ENCODE results near the gene U2AF1.
"Not testable (repeated sequence)": the region's sequence is repeated elsewhere in the genome, so short reads cannot be mapped to it uniquely, and the experiment has no call there.

U2AF1 gene

GRCh38 chr21:43089463-43089862 lies 17.9 kb downstream of the U2AF1 start:
- DNase-seq (ENCODE audit: low spot score); H3K4me3 ChIP-seq: not testable (repeated sequence)

GRCh38 chr21:43082587-43083300 lies 24.6 kb downstream of the U2AF1 start:
- H3K27ac ChIP-seq; H3K4me3 ChIP-seq; DNase-seq (ENCODE audit: low spot score): not testable (repeated sequence)

More at GRCh38 chr21:43089463-43089862, 17.9 kb downstream of the U2AF1 start:
- not testable (repeated sequence) for H3K27ac ChIP-seq

GRCh38 chr21:43076643-43077042 lies 30.7 kb downstream of the U2AF1 start:
- not testable (repeated sequence) for DNase-seq (ENCODE audit: low spot score); H3K4me3 ChIP-seq; H3K27ac ChIP-seq

- not testable (repeated sequence) for H3K4me3 ChIP-seq; DNase-seq (ENCODE audit: low spot score); H3K27ac ChIP-seq
Measured at GRCh38 chr21:43076023-43076637, 31.2 kb downstream of the U2AF1 start.

GRCh38 chr21:43075170-43076022 lies 32.0 kb downstream of the U2AF1 start, which contains the start of gene CBS:
CBS (minus strand) TSS chr21:43075835; CDS start chr21:43072193, 3,642 bp downstream.
- H3K4me3 ChIP-seq; H3K27ac ChIP-seq; DNase-seq (ENCODE audit: low spot score): not testable (repeated sequence)

GRCh38 chr21:43074401-43075169 lies 32.8 kb downstream of the U2AF1 start:
- DNase-seq (ENCODE audit: low spot score); H3K27ac ChIP-seq; H3K4me3 ChIP-seq: not testable (repeated sequence)

GRCh38 chr21:43072742-43073141 lies 34.6 kb downstream of the U2AF1 start:
- DNase-seq (ENCODE audit: low spot score); H3K4me3 ChIP-seq; H3K27ac ChIP-seq: not testable (repeated sequence)

- H3K4me3 ChIP-seq; H3K27ac ChIP-seq; DNase-seq (ENCODE audit: low spot score): not testable (repeated sequence)
Measured at GRCh38 chr21:43069682-43070081, 37.7 kb downstream of the U2AF1 start.

- not testable (repeated sequence) for H3K27ac ChIP-seq; H3K4me3 ChIP-seq; DNase-seq (ENCODE audit: low spot score)
Measured at GRCh38 chr21:43068065-43068464, 39.3 kb downstream of the U2AF1 start.

- not testable (repeated sequence) for H3K4me3 ChIP-seq; H3K27ac ChIP-seq; DNase-seq (ENCODE audit: low spot score)
Measured at GRCh38 chr21:43066690-43067089, 40.7 kb downstream of the U2AF1 start.

- DNase-seq (ENCODE audit: low spot score); H3K4me3 ChIP-seq; H3K27ac ChIP-seq: not testable (repeated sequence)
Measured at GRCh38 chr21:43065991-43066390, 41.4 kb downstream of the U2AF1 start.

GRCh38 chr21:43064265-43064917 lies 43.0 kb downstream of the U2AF1 start:
- not testable (repeated sequence) for DNase-seq (ENCODE audit: low spot score); H3K4me3 ChIP-seq; H3K27ac ChIP-seq

- not testable (repeated sequence) for DNase-seq (ENCODE audit: low spot score); H3K27ac ChIP-seq; H3K4me3 ChIP-seq
Measured at GRCh38 chr21:43062955-43063664, 44.3 kb downstream of the U2AF1 start.

- H3K27ac ChIP-seq; H3K4me3 ChIP-seq; DNase-seq (ENCODE audit: low spot score): not testable (repeated sequence)
Measured at GRCh38 chr21:43053112-43053511, 54.3 kb downstream of the U2AF1 start.

- DNase-seq (ENCODE audit: low spot score); H3K4me3 ChIP-seq: not testable (repeated sequence)
- peak overlapping the region in 1 of 2 donors; percentile 37 for H3K27ac ChIP-seq
Measured at GRCh38 chr21:43045876-43046821, 61.2 kb downstream of the U2AF1 start.

- H3K4me3 ChIP-seq; DNase-seq (ENCODE audit: low spot score); H3K27ac ChIP-seq: not testable (repeated sequence)
Measured at GRCh38 chr21:43045165-43045875, 62.0 kb downstream of the U2AF1 start.

Measured in coronary artery (tissue), 2 donors.